Left lung (tissue), 10 donors: ENCODE measurements around the gene ZNF821. TPM values are rescaled to one million over a fixed set of nuclear protein-coding genes. Genes with fewer than 3 reads are reported as not detected.

Experiments
- ATAC-seq: fragments of 200-7000 bp; cut with Tn5 transposase; one replicate; pipeline ENCODE4 v1.9.1; 2020; ENCODE audit warnings: moderate library complexity
- DNase-seq, 4 donors: peaks; one replicate each; pipeline ENCODE4 v3.0.0-alpha.2; 2013 to 2020
- H3K27ac ChIP-seq, 2 donors: fragments of 200-600 bp; sonication (generic) in 1 of 2; one replicate each; pipeline versions ENCODE4 v1.5.0 to v1.8.0; 2020 to 2021
- H3K27me3 ChIP-seq, 2 donors: fragments of 200-600 bp; sonication (generic) in 1 of 2; one replicate each; pipeline versions ENCODE4 v1.5.0 to v1.8.0; 2020 to 2021
- H3K36me3 ChIP-seq, 2 donors: fragments of 200-600 bp; sonication (generic) in 1 of 2; one replicate each; pipeline versions ENCODE4 v1.5.0 to v1.8.0; 2020 to 2021
- H3K4me1 ChIP-seq, 2 donors: fragments of 200-600 bp; one replicate each; pipeline ENCODE4 v1.8.0; 2021
- H3K4me3 ChIP-seq, 2 donors: fragments of 200-600 bp; sonication (generic) in 1 of 2; one replicate each; pipeline versions ENCODE4 v1.5.0 to v1.8.0; 2020 to 2021; ENCODE audit warnings: mild to moderate bottlenecking in 1 of 2
- H3K9me3 ChIP-seq, 2 donors: fragments of 200-600 bp; sonication (generic) in 1 of 2; one replicate each; pipeline versions ENCODE4 v1.5.0 to v1.8.0; 2020 to 2021
- CTCF ChIP-seq, 2 donors: fragments of 200-600 bp; sonication (generic) in 1 of 2; IDR thresholded peaks; one replicate each; pipeline versions ENCODE4 v1.5.0 to v1.8.0; 2021; ENCODE audit warnings: antibody characterized with exemption in 2 of 2
- intact Hi-C, 2 donors: fragments of 100-400 bp; cut with DNase I; formaldehyde crosslinking; loops; one replicate each; pipeline versions ENCODE4 v1.11.2 to v1.14.2; 2022
- polyA plus RNA-seq, 6 donors: library from polyadenylated mRNA; unstranded; fragments of 120-200 nt; gene quantifications; one replicate each; pipeline ENCODE4 v1.2.1, GENCODE V29; 2013; ENCODE audit not compliant: insufficient read length in 6 of 6
- total RNA-seq, 2 donors: library from RNA; stranded (reverse); fragmentation: NEBNext Ultra II Directional; extraction: Animal tissue kit (Norgen Biotek cat#: 25700); gene quantifications; one replicate each; pipeline ENCODE4 v1.2.1, GENCODE V29; 2021
- donor health status: DM: no; HTN: yes; CAD: no.
- donor health status: DM: no; HTN: no; CAD: no.

Gene ZNF821
- total and polyA plus RNA-seq, 8 donors, result 5.3 to 24.7 (median 20.7) TPM

GRCh38 chr16:71889147-71889546, 5.2 kb upstream of the ZNF821 start:
- intact Hi-C loops, result no loop called here
- ATAC-seq (no peak), DNase-seq (no peak)

GRCh38 chr16:71885261-71885650, 1.3 kb upstream of the ZNF821 start:
- intact Hi-C loops, result no loop called here
- Histone ChIP-seq H3K4me3 (peak overlapping the region in 1 of 2 donors; percentile 97), H3K36me3 (no peaks in the 10 kb centered on the region), H3K9me3 (no peaks in the 10 kb centered on the region), H3K4me1 (peaks cover 0 to 47% of the 10 kb centered on the region in 2 donors), H3K27me3 (no peaks in the 10 kb centered on the region), H3K27ac (peak overlapping the region in 1 of 2 donors; percentile 82)
- no peak for TF ChIP-seq CTCF (IDR thresholded peaks at IDR 0.05)
- peak in 1 of 4 donors; percentile 40 for DNase-seq
- no peak for ATAC-seq

More at GRCh38 chr16:71889147-71889546, 5.2 kb upstream of the ZNF821 start:
- no peak overlapping the region for H3K27ac ChIP-seq
- peaks cover 0 to 20% of the 10 kb centered on the region in 2 donors for H3K4me1 ChIP-seq
- no peaks in the 10 kb centered on the region for H3K36me3 ChIP-seq
- no peaks in the 10 kb centered on the region for H3K9me3 ChIP-seq
- no peak for TF ChIP-seq CTCF (IDR thresholded peaks at IDR 0.05)
- H3K4me3 ChIP-seq, result no peak overlapping the region
- no peaks in the 10 kb centered on the region for H3K27me3 ChIP-seq

- intact Hi-C loops, result no loop called here
- Histone ChIP-seq H3K4me1 (peaks cover 0 to 48% of the 10 kb centered on the region in 2 donors), H3K36me3 (peaks cover 0 to 7% of the 10 kb centered on the region in 2 donors), H3K4me3 (peak overlapping the region; percentile 91 to 97), H3K27me3 (no peaks in the 10 kb centered on the region), H3K9me3 (no peaks in the 10 kb centered on the region), H3K27ac (peak overlapping the region; percentile 82 to 92)
- ATAC-seq (peak; percentile 62), DNase-seq (peak; percentile 25 to 67 (median 56))
- TF ChIP-seq CTCF (IDR thresholded peaks at IDR 0.05), result peak in 1 of 2 donors; percentile 35
These were observed 674 bp downstream of the ZNF821 start for GRCh38 chr16:71883168-71883848.

GRCh38 chr16:71882505-71883167, 1.3 kb downstream of the ZNF821 start:
- Histone ChIP-seq H3K27ac (peak overlapping the region; percentile 82 to 92), H3K4me3 (peak overlapping the region in 1 of 2 donors; percentile 97), H3K4me1 (peaks cover 0 to 48% of the 10 kb centered on the region in 2 donors), H3K9me3 (no peaks in the 10 kb centered on the region), H3K36me3 (peaks cover 0 to 7% of the 10 kb centered on the region in 2 donors), H3K27me3 (no peaks in the 10 kb centered on the region)
- intact Hi-C loops, result no loop called here
- DNase-seq (peak in 2 of 4 donors; percentile 52 to 70), ATAC-seq (peak; percentile 74)
- TF ChIP-seq CTCF (IDR thresholded peaks at IDR 0.05), result peak; percentile 90 to 95

GRCh38 chr16:71880176-71880575, 3.8 kb downstream of the ZNF821 start:
- TF ChIP-seq CTCF (IDR thresholded peaks at IDR 0.05), result no peak
- Histone ChIP-seq H3K27me3 (no peaks in the 10 kb centered on the region), H3K36me3 (peaks cover 0 to 17% of the 10 kb centered on the region in 2 donors), H3K27ac (no peak overlapping the region), H3K4me1 (peaks cover 0 to 43% of the 10 kb centered on the region in 2 donors), H3K9me3 (no peaks in the 10 kb centered on the region), H3K4me3 (no peak overlapping the region)
- no peak for ATAC-seq
- DNase-seq, result no peak
- intact Hi-C loops, result no loop called here
